Transverse colon (tissue), 4 donors: ENCODE data around the gene HSPG2.

Experiments
- EP300 ChIP-seq: sonication (generic); formaldehyde crosslinking; IDR thresholded peaks from one replicate; pipeline ENCODE4 v1.6.1; 2017; ENCODE audit warnings: antibody characterized with exemption, low read depth
- POLR2A ChIP-seq: fragments of 450-650 bp; IDR thresholded peaks from one replicate; pipeline ENCODE4 v1.6.1; 2016; ENCODE audit warnings: antibody characterized with exemption, mild to moderate bottlenecking, moderate library complexity
- POLR2AphosphoS5 ChIP-seq, 3 donors: sonication (generic); formaldehyde crosslinking; IDR thresholded peaks; one replicate each; pipeline ENCODE4 v1.6.1; 2016; ENCODE audit warnings: antibody characterized with exemption in 3 of 3
- TF ChIP-seq, protein P1 (sequence below), 5 experiments: fragments of 200-600 bp in 3 of 5; fragments of 450-650 bp in 2 of 5; sonication (generic) in 3 of 5; IDR thresholded peaks; 1 replicate in 2 of 5; 2 replicates in 3 of 5; pipeline ENCODE4 v1.5.1; 2016 to 2017; ENCODE audit warnings: antibody characterized with exemption in 5 of 5, inconsistent platforms in 3 of 5, mild to moderate bottlenecking in 2 of 5, moderate library complexity in 1 of 5

DNA sequence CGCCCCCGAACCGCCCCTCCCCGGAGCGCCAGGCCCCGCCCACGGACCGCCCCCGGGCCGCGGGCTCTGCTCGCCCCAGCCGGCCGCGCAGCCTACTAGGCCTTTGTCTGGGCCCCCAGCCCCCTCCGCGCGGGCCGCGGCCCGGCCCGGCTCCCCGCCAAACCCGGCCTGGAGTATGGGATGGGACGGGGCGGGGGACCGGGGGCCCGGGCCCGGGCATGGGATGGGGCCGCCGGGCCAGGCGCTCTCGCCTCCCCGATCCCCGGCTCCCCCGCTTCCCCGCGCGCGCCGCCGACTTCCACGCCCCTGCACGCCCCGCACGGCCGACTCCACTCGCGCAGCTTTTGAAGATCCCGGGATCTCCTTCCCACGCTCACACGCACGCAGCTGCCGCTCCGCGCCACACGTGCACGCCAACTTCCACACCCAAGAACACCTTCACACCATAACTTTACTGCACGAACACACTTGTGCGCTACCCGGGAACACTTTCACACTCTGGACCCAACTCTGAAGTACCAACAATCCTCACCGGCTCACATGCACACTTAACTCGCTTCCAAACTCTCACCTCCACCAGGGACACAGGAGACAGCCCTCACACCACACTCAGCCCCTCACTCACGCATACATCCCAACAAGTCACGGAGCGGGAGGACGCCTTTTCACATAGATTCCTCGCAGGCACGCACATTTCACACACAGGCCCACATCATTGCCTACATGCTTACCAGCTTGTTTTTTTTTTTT is 437 bp upstream of the HSPG2 start:
- TF ChIP-seq, protein P1, sequence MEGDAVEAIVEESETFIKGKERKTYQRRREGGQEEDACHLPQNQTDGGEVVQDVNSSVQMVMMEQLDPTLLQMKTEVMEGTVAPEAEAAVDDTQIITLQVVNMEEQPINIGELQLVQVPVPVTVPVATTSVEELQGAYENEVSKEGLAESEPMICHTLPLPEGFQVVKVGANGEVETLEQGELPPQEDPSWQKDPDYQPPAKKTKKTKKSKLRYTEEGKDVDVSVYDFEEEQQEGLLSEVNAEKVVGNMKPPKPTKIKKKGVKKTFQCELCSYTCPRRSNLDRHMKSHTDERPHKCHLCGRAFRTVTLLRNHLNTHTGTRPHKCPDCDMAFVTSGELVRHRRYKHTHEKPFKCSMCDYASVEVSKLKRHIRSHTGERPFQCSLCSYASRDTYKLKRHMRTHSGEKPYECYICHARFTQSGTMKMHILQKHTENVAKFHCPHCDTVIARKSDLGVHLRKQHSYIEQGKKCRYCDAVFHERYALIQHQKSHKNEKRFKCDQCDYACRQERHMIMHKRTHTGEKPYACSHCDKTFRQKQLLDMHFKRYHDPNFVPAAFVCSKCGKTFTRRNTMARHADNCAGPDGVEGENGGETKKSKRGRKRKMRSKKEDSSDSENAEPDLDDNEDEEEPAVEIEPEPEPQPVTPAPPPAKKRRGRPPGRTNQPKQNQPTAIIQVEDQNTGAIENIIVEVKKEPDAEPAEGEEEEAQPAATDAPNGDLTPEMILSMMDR (IDR thresholded peaks at IDR 0.05), result no peak
- TF ChIP-seq POLR2A (peak; percentile 28), EP300 (no peak), POLR2AphosphoS5 (IDR thresholded peaks at IDR 0.05) (peak in 1 of 3 donors; percentile 71)
